Measurements from ENCODE around the gene UGT1A1. TPM values are rescaled to one million over a fixed set of nuclear protein-coding genes. Genes with fewer than 3 reads are reported as not detected.

UGT1A1 gene
- total RNA-seq, 1 donor from 2014 or later = 0.98 TPM

DNA sequence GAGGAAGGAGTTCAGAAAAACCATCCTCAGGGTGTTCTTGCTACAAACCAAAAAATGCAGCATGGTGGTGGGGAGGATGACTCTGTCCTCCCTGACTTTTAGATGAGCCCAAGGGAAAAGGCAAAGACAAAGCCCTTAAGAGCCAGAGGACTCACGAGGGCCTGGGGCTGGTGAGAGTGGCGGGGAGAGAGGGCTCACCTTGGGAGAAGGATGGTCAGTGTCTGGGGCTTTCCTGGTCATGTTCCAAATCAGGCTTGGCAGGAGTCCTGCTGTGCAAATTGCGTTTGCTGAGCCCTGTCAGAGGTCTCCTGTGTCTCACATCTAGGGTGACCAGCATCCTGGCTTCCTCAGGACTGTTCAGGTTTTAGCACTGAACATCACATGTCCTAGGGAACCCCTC lies 4.7 kb downstream of the UGT1A1 start:
- H3K36me3 ChIP-seq = no peaks in the 10 kb centered on the region
- no peak for DNase-seq (ENCODE audit: extremely low spot score in 2 of 2)
- H3K4me1 ChIP-seq = no peaks in the 10 kb centered on the region
- intact Hi-C loops (cut with DNase I) = no loop called here
- TF ChIP-seq POLR2AphosphoS5 (IDR thresholded peaks at IDR 0.05; ENCODE audit: insufficient read depth in 1 of 2, low read depth in 1 of 2) = no peak
- TF ChIP-seq, protein P1, sequence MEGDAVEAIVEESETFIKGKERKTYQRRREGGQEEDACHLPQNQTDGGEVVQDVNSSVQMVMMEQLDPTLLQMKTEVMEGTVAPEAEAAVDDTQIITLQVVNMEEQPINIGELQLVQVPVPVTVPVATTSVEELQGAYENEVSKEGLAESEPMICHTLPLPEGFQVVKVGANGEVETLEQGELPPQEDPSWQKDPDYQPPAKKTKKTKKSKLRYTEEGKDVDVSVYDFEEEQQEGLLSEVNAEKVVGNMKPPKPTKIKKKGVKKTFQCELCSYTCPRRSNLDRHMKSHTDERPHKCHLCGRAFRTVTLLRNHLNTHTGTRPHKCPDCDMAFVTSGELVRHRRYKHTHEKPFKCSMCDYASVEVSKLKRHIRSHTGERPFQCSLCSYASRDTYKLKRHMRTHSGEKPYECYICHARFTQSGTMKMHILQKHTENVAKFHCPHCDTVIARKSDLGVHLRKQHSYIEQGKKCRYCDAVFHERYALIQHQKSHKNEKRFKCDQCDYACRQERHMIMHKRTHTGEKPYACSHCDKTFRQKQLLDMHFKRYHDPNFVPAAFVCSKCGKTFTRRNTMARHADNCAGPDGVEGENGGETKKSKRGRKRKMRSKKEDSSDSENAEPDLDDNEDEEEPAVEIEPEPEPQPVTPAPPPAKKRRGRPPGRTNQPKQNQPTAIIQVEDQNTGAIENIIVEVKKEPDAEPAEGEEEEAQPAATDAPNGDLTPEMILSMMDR (IDR thresholded peaks at IDR 0.05) = no peak
- TF ChIP-seq POLR2A (IDR thresholded peaks at IDR 0.05) = no peak
- no peak overlapping the region for H3K27ac ChIP-seq
- H3K9me3 ChIP-seq = no peaks in the 10 kb centered on the region
- H3K27me3 ChIP-seq = no peaks in the 10 kb centered on the region
- H3K4me3 ChIP-seq = no peak overlapping the region

DNA sequence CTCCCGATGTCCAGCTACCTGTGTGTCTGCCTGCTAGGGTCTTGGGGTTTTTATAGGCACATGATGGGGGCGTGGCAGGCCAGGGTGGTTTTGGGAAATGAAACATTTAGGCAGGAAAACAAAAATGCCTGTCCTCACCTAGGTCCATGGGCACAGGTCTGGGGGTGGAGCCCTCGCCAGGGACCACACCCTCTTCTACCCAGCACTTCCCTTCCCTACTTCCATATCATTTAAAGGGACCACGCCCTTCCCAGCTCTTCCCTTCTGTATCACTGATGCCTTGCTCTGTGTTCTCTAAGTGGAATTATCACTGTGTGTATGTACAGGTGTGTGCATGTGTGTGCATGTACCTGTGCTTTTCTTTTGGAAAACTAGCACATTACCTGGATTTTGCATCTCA lies 6.3 kb downstream of the UGT1A1 start:
- intact Hi-C loops (cut with DNase I) = no loop called here
- no peak overlapping the region for H3K27ac ChIP-seq
- no peak overlapping the region for H3K4me3 ChIP-seq
- no peaks in the 10 kb centered on the region for H3K9me3 ChIP-seq
- no peaks in the 10 kb centered on the region for H3K36me3 ChIP-seq
- no peaks in the 10 kb centered on the region for H3K4me1 ChIP-seq
- TF ChIP-seq, protein P1 (IDR thresholded peaks at IDR 0.05) = no peak
- no peak for TF ChIP-seq POLR2A (IDR thresholded peaks at IDR 0.05)
- TF ChIP-seq POLR2AphosphoS5 (IDR thresholded peaks at IDR 0.05; ENCODE audit: insufficient read depth in 1 of 2, low read depth in 1 of 2) = no peak
- H3K27me3 ChIP-seq = no peaks in the 10 kb centered on the region
- no peak for DNase-seq (ENCODE audit: extremely low spot score in 2 of 2)

DNA sequence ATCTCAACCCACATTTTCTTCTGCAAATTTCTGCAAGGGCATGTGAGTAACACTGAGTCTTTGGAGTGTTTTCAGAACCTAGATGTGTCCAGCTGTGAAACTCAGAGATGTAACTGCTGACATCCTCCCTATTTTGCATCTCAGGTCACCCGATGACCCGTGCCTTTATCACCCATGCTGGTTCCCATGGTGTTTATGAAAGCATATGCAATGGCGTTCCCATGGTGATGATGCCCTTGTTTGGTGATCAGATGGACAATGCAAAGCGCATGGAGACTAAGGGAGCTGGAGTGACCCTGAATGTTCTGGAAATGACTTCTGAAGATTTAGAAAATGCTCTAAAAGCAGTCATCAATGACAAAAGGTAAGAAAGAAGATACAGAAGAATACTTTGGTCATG lies 8.0 kb downstream of the UGT1A1 start:
- H3K4me3 ChIP-seq = no peak overlapping the region
- no peaks in the 10 kb centered on the region for H3K27me3 ChIP-seq
- intact Hi-C loops (cut with DNase I) = no loop called here
- no peaks in the 10 kb centered on the region for H3K4me1 ChIP-seq
- no peak overlapping the region for H3K27ac ChIP-seq
- H3K9me3 ChIP-seq = no peaks in the 10 kb centered on the region
- no peaks in the 10 kb centered on the region for H3K36me3 ChIP-seq
- TF ChIP-seq, protein P1 (IDR thresholded peaks at IDR 0.05) = no peak
- no peak for TF ChIP-seq POLR2A (IDR thresholded peaks at IDR 0.05)
- no peak for TF ChIP-seq POLR2AphosphoS5 (IDR thresholded peaks at IDR 0.05; ENCODE audit: insufficient read depth in 1 of 2, low read depth in 1 of 2)
- DNase-seq (ENCODE audit: extremely low spot score in 2 of 2) = no peak

DNA sequence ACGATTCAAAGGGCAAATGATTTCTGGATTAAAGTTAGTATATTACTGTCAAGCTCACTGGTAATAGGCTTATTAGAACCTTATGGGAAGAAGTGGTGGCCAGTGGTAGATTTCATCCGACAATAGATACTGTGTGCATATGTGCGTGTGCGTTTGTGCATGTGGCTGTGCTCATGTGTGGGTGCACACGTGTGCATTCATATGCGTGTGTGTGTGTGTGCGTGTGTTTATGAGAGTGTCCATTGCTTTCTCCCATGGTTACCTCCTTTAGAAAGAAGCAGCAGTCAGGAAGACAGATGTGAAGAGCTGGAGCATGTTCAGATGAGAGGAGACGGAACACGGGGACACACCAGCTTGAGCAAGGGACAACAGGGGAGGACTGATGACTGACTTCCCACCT lies 9.2 kb downstream of the UGT1A1 start:
- intact Hi-C loops (cut with DNase I) = no loop called here
- Histone ChIP-seq H3K27ac (no peak overlapping the region), H3K9me3 (no peaks in the 10 kb centered on the region), H3K27me3 (no peaks in the 10 kb centered on the region), H3K36me3 (no peaks in the 10 kb centered on the region), H3K4me1 (no peaks in the 10 kb centered on the region), H3K4me3 (no peak overlapping the region)
- DNase-seq (ENCODE audit: extremely low spot score in 2 of 2) = no peak
- no peak for TF ChIP-seq POLR2A (IDR thresholded peaks at IDR 0.05)
- TF ChIP-seq POLR2AphosphoS5 (IDR thresholded peaks at IDR 0.05; ENCODE audit: insufficient read depth in 1 of 2, low read depth in 1 of 2) = no peak
- TF ChIP-seq, protein P1 (IDR thresholded peaks at IDR 0.05) = no peak

DNA sequence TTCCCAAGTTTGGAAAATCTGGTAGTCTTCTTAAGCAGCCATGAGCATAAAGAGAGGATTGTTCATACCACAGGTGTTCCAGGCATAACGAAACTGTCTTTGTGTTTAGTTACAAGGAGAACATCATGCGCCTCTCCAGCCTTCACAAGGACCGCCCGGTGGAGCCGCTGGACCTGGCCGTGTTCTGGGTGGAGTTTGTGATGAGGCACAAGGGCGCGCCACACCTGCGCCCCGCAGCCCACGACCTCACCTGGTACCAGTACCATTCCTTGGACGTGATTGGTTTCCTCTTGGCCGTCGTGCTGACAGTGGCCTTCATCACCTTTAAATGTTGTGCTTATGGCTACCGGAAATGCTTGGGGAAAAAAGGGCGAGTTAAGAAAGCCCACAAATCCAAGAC lies 12.1 kb downstream of the UGT1A1 start:
- intact Hi-C loops (cut with DNase I) = no loop called here
- Histone ChIP-seq H3K9me3 (no peaks in the 10 kb centered on the region), H3K4me1 (no peaks in the 10 kb centered on the region), H3K27me3 (no peaks in the 10 kb centered on the region), H3K27ac (no peak overlapping the region), H3K36me3 (no peaks in the 10 kb centered on the region), H3K4me3 (no peak overlapping the region)
- DNase-seq (ENCODE audit: extremely low spot score in 2 of 2) = no peak
- TF ChIP-seq POLR2A (IDR thresholded peaks at IDR 0.05) = no peak
- TF ChIP-seq, protein P1 (IDR thresholded peaks at IDR 0.05) = no peak
- TF ChIP-seq POLR2AphosphoS5 (IDR thresholded peaks at IDR 0.05; ENCODE audit: insufficient read depth in 1 of 2, low read depth in 1 of 2) = no peak

Data from vagina (tissue), 2 donors.